Measurements from ENCODE around the gene PCK1. TPM values are rescaled to one million over a fixed set of nuclear protein-coding genes. Genes with fewer than 3 reads are reported as not detected.

The PCK1 gene
- total and polyA plus RNA-seq, 8 donors, result 0.12 to 311 (median 0.67) TPM

GRCh38 chr20:57577679-57578475 lies 17.0 kb downstream of the PCK1 start:
- Histone ChIP-seq H3K36me3 (no peaks in the 10 kb centered on the region), H3K4me3 (no peak overlapping the region), H3K27me3 (peaks cover 0 to 69% (median 32%) of the 10 kb centered on the region in 3 donors), H3K27ac (no peak overlapping the region), H3K4me1 (peaks cover 8 to 25% (median 19%) of the 10 kb centered on the region in 4 donors), H3K9me3 (no peaks in the 10 kb centered on the region)
- 46 to 77% (median 67%) methylated on average over 6 to 10 of the region's 10 CpGs for WGBS, 5 donors
- TF ChIP-seq, protein P1, sequence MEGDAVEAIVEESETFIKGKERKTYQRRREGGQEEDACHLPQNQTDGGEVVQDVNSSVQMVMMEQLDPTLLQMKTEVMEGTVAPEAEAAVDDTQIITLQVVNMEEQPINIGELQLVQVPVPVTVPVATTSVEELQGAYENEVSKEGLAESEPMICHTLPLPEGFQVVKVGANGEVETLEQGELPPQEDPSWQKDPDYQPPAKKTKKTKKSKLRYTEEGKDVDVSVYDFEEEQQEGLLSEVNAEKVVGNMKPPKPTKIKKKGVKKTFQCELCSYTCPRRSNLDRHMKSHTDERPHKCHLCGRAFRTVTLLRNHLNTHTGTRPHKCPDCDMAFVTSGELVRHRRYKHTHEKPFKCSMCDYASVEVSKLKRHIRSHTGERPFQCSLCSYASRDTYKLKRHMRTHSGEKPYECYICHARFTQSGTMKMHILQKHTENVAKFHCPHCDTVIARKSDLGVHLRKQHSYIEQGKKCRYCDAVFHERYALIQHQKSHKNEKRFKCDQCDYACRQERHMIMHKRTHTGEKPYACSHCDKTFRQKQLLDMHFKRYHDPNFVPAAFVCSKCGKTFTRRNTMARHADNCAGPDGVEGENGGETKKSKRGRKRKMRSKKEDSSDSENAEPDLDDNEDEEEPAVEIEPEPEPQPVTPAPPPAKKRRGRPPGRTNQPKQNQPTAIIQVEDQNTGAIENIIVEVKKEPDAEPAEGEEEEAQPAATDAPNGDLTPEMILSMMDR (IDR thresholded peaks at IDR 0.05), result no peak
- TF ChIP-seq EP300 (IDR thresholded peaks at IDR 0.05) (no peak), POLR2AphosphoS5 (IDR thresholded peaks at IDR 0.05) (no peak)
- intact Hi-C loops (cut with DNase I; ENCODE audit: low total_unique reads), result no loop called here
- DNase-seq, result no peak

- peaks cover 0 to 70% (median 32%) of the 10 kb centered on the region in 3 donors for H3K27me3 ChIP-seq
- WGBS, 5 donors, result 76 to 91% (median 83%) methylated on average over 5 to 10 of the region's 10 CpGs
- H3K27ac ChIP-seq, result no peak overlapping the region
- TF ChIP-seq, protein P1 (IDR thresholded peaks at IDR 0.05), result no peak
- TF ChIP-seq POLR2AphosphoS5 (IDR thresholded peaks at IDR 0.05), result no peak
- no peak for TF ChIP-seq EP300 (IDR thresholded peaks at IDR 0.05)
- no peak for TF ChIP-seq POLR2A (IDR thresholded peaks at IDR 0.05)
- no peaks in the 10 kb centered on the region for H3K9me3 ChIP-seq
- H3K4me3 ChIP-seq, result no peak overlapping the region
- intact Hi-C loops (cut with DNase I; ENCODE audit: low total_unique reads), result no loop called here
- DNase-seq, result no peak
- no peaks in the 10 kb centered on the region for H3K36me3 ChIP-seq
- H3K4me1 ChIP-seq, result peaks cover 12 to 33% (median 23%) of the 10 kb centered on the region in 4 donors
Measured at GRCh38 chr20:57578476-57579165, 17.7 kb downstream of the PCK1 start.

DNA sequence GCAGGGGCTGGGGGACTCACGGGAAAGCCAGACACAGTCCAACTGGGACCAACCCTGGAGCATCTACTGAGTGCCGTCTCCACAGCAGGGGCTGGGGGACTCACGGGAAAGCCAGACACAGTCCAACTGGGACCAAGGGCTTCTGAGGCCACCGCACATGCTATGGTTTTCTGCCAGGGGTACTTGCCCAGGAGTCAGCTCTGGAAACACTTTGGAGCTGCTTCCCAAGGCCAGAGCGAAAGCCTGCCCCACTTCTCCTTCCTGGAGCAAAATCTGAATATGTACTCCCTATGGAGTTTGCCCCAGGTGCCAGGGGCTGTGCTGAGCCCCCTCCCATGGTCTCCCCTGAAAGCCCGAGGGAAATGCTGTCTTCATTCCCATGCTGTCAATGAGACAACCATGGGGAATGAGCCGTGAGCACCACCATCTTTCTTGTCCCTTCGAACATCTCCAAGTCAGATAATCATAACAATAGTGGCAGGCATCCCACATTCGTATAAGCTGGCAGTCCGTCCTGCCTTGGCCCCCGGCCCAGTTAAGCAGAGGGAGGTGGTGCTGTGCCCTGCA lies 18.5 kb downstream of the PCK1 start:
- Histone ChIP-seq H3K4me3 (no peak overlapping the region), H3K27ac (no peak overlapping the region), H3K36me3 (no peaks in the 10 kb centered on the region), H3K4me1 (peaks cover 12 to 34% (median 23%) of the 10 kb centered on the region in 4 donors), H3K27me3 (peaks cover 0 to 70% (median 28%) of the 10 kb centered on the region in 3 donors), H3K9me3 (no peaks in the 10 kb centered on the region)
- intact Hi-C loops (cut with DNase I; ENCODE audit: low total_unique reads), result no loop called here
- TF ChIP-seq POLR2A (IDR thresholded peaks at IDR 0.05) (no peak), EP300 (IDR thresholded peaks at IDR 0.05) (no peak), POLR2AphosphoS5 (IDR thresholded peaks at IDR 0.05) (no peak)
- TF ChIP-seq, protein P1 (IDR thresholded peaks at IDR 0.05), result no peak
- DNase-seq, result no peak
- WGBS, 5 donors, result 37 to 60% (median 58%) methylated on average over 8 to 11 of the region's 11 CpGs

GRCh38 chr20:57579898-57580447 lies 19.1 kb downstream of the PCK1 start:
- WGBS, 5 donors, result 30 to 42% (median 34%) methylated on average over 20 to 21 of the region's 21 CpGs
- TF ChIP-seq POLR2AphosphoS5 (IDR thresholded peaks at IDR 0.05), result no peak
- TF ChIP-seq EP300 (IDR thresholded peaks at IDR 0.05), result no peak
- no peak for TF ChIP-seq POLR2A (IDR thresholded peaks at IDR 0.05)
- TF ChIP-seq, protein P1 (IDR thresholded peaks at IDR 0.05), result no peak
- intact Hi-C loops (cut with DNase I; ENCODE audit: low total_unique reads), result no loop called here
- DNase-seq, result peak in 1 of 2 donors; percentile 62
- H3K27me3 ChIP-seq, result peaks cover 0 to 70% (median 28%) of the 10 kb centered on the region in 3 donors
- H3K36me3 ChIP-seq, result no peaks in the 10 kb centered on the region
- no peaks in the 10 kb centered on the region for H3K9me3 ChIP-seq
- H3K27ac ChIP-seq, result peak overlapping the region in 2 of 5 donors; percentile 83 to 86
- H3K4me3 ChIP-seq, result no peak overlapping the region
- H3K4me1 ChIP-seq, result peaks cover 12 to 34% (median 23%) of the 10 kb centered on the region in 4 donors

Data from stomach (tissue), 9 donors.